Hematopoietic multipotent progenitor cell treated with erythropoietin and hydrocortisone succinate and interleukin-3 and kit ligand, for 17 days (in vitro differentiated cells): ENCODE results near the gene GTF2I.
"Not testable (repeated sequence)": the region's sequence is repeated elsewhere in the genome, so short reads cannot be mapped to it uniquely, and the experiment has no call there.

ENCODE experiments used
- DNase-seq: peaks from one replicate; pipeline ENCODE4 v3.0.0-alpha.2; 2015; ENCODE audit warnings: low spot score

The GTF2I gene

DNA sequence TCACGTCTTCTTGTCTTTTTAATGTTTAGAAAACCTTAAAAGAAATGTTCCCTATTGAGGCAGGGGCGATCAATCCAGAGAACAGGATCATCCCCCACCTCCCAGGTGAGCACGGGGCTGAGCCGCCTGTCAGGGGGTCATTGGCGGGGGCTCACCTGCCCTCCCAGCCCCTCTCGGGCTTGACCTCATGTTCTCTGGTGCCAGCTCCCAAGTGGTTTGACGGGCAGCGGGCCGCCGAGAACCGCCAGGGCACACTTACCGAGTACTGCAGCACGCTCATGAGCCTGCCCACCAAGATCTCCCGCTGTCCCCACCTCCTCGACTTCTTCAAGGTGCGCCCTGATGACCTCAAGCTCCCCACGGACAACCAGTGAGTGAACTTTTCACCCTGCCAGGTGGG lies 121.5 kb downstream of the GTF2I start:
- not testable (repeated sequence) for DNase-seq

GRCh38 chr7:74781746-74782145 lies 124.2 kb downstream of the GTF2I start:
- not testable (repeated sequence) for DNase-seq

GRCh38 chr7:74783595-74783994 lies 126.1 kb downstream of the GTF2I start:
- not testable (repeated sequence) for DNase-seq

- peak; percentile 93 for DNase-seq
Measured at GRCh38 chr7:74788369-74789150, 131.0 kb downstream of the GTF2I start.

GRCh38 chr7:74789200-74789736 lies 131.8 kb downstream of the GTF2I start:
- not testable (repeated sequence) for DNase-seq

GRCh38 chr7:74797848-74798622 lies 140.5 kb downstream of the GTF2I start:
- DNase-seq = not testable (repeated sequence)

DNA sequence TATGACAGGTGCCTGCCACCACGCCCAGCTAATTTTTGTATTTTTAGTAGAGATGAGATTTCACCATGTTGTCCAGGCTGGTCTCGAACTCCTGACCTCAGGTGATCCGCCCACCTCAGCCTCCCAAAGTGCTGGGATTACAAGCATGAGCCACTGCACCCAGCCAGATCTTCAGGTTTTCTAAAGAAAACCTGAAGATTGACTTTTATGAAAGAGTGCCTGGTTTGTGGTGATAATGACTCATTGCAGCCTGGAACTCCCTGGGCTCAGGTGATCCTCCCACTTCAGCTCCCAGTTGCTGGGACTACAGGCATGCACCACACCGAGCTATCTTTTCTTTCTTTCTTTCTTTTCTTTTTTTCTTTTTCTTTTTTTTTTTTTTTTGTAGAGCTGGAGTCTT lies 141.1 kb downstream of the GTF2I start:
- DNase-seq = not testable (repeated sequence)
